ENCODE results near the gene TELO2.

The TELO2 gene

DNA sequence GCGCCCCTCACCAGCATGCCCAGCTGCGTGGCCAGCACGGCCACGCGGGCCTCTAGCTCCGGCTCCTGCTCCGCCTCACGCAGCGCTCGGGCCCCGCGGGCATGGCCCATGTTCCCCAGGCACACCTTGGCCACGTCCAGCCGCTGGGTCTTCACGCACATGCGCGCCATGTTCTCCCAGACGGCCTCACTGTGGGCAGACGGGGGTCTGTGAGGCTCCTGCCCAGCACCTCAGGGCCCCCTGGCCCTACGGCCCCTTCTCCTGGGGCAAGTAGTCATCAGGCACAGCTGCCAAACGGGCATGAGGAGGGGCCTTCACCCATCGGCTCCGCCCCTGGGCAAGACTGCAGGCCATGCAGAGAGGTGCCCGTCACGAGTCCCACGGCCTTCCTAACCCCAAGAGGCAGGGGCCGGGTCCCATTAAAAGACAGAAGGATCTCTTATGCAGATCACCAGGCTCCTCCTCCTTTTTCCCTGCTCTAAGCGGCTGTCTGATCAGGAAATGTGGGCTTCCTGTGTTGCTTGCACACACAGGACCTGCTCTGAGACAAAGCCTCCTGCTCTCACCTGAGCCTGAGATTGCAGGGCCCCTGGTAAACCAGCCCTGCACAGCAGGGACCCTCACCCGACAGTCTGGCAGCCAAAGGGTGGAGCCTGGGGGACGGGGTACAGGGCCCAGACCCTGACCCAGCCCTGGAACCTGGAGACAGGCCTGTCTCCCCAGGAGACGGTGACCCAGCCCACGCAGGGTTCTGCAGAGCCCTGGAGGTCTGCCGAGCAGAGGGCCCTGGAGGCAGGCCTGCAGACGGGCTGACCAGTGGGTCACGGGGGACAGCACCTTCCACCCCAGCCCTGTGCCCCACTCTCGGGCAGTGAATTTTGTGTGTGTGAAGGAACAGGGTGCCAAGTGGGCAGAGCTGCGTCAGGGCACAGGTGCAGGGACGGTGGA lies 33.7 kb downstream of the TELO2 start:
- TF ChIP-seq, protein P1, sequence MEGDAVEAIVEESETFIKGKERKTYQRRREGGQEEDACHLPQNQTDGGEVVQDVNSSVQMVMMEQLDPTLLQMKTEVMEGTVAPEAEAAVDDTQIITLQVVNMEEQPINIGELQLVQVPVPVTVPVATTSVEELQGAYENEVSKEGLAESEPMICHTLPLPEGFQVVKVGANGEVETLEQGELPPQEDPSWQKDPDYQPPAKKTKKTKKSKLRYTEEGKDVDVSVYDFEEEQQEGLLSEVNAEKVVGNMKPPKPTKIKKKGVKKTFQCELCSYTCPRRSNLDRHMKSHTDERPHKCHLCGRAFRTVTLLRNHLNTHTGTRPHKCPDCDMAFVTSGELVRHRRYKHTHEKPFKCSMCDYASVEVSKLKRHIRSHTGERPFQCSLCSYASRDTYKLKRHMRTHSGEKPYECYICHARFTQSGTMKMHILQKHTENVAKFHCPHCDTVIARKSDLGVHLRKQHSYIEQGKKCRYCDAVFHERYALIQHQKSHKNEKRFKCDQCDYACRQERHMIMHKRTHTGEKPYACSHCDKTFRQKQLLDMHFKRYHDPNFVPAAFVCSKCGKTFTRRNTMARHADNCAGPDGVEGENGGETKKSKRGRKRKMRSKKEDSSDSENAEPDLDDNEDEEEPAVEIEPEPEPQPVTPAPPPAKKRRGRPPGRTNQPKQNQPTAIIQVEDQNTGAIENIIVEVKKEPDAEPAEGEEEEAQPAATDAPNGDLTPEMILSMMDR (IDR thresholded peaks at IDR 0.05; ENCODE audit: low read depth, low read length), result no peak
- DNase-seq (ENCODE audit: extremely low read depth, low read depth), result no peak

DNA sequence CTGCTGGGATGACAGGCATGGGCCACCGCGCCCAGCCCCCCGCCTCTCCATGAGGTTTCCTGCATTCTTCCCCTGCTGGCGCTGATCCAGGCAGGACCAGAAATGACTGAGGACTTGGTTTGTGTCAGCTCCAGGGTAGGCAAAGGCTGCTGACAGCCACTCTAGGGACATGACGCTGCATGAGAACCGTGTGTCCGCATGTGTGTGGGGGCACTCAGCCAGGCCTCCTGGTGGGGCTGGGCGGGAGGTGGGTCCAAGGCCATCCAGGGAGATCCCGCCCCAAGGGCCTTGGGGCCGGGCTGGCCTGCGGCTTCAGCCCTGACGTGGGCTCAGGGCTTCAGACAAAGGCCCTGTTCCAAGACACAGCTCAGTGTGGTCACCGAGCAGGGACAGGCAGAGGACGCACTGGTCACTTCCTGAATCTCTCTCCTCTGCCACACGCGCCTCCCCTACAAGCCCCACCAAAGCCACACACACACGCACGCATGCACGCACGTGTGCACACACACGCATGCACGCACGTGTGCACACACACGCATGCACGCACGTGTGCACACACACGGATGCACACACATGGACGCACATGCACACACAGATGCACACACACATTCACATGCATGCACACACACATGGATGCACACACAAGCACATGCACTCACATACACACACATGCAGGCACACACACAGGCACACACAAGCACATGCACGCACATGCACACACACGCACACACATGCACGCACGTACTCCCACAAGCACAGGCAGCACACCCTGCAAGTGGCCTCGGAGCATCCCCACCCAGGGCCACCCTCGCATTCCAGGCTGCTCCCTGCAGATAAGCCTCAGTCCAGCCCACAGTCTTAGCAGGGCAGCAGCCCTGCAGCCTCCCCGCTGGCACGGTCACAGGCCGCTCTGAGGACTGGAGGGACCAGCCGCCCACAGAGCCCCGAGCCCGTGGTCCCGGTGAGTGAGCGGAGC lies 35.0 kb downstream of the TELO2 start:
- no peak for DNase-seq (ENCODE audit: extremely low read depth, low read depth)
- TF ChIP-seq, protein P1 (IDR thresholded peaks at IDR 0.05; ENCODE audit: low read depth, low read length), result no peak

DNA sequence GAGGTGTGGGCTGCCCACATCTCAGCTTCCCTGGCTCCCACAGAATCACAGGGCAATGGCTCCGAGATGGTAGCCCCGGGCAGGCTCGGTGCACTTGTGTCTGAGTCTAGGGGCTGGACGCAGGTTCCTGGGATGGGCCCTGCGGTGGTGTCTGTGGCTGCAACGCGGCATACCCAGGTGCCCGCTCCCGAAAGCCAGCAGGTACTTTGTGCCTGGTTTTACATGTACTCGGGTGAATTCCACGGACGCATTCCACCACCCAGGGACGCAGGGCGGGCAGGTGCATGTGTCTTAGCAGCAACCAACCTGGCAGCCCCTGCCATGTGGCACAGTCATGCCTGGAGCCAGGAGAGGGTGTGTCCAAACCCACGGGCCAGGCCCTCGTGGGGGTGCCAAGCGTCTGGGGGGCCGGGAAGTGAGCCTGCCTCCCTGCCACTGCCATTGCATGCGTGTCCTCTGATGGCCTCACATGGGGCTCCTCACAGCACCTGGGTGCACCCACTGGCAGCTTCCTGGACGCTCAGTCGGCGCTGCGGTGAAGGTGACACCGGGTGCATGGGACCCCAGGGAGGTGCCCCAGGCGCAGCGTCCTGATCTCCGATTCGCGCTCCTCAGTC lies 35.9 kb downstream of the TELO2 start:
- DNase-seq (ENCODE audit: extremely low read depth, low read depth), result no peak
- TF ChIP-seq, protein P1 (IDR thresholded peaks at IDR 0.05; ENCODE audit: low read depth, low read length), result no peak

DNA sequence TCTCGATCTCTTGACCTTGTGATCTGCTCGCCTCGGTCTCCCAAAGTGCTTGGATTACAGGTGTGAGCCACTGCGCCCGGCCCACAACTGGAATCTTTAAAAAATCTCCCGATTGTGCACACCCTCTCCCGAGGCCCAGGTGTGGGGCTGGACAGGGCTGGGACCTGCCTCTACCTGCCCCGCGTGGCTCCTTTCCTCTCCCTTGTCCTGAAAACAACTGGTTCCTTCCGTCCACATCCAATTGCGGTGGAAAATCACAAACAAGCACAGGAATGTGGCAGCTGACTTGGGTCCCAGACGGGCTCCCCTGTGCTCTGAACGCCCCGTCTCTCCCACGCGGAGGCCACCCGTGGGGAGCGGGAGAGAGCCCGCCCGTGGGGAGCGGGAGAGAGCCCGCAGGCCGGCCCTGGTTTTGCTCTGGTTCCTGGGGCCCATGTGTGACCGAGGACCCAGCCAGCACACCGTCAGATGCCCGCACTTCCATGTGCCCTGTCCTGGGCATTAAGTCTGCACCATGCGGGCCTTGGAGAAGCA lies 37.3 kb downstream of the TELO2 start:
- DNase-seq (ENCODE audit: extremely low read depth, low read depth), result no peak
- TF ChIP-seq, protein P1 (IDR thresholded peaks at IDR 0.05; ENCODE audit: low read depth, low read length), result no peak

DNA sequence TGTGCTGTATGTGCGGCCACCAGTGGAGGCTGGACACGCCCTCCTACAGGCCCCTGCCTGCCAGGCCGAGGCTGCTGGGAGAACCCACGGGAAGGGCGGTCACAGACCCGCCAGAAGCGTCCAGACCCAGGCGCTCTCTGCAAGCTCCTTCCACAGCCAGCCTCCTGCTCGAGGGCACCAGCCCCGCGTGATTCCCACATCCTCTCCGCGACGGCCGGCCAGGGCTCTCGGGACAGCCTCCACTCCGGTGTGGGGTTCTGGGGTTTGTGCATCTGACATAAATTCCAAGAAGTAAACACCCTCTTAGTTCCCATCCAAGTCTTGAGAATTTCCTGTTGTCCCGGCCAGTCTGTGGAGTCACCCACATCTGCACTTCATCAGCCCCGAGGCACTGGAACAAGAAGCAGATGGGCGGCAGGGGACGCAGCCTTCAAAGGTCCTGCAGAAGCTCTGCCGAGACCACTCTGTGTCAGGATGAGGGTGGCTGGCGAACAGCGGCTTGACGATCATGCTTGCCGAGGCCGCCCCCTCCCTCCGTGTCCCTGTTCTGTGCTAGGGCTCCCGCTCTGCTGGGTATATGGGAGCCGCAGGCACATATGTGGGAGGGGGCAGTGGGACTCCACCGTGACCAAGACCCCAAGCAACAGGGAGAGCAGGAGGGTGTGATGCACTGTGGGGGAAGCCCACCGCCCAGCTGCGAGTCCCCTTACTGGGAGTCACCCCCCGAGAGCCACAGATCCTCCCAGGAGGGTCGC lies 37.9 kb downstream of the TELO2 start:
- TF ChIP-seq, protein P1 (IDR thresholded peaks at IDR 0.05; ENCODE audit: low read depth, low read length), result peak; percentile 6
- DNase-seq (ENCODE audit: extremely low read depth, low read depth), result peak; percentile 81

DNA sequence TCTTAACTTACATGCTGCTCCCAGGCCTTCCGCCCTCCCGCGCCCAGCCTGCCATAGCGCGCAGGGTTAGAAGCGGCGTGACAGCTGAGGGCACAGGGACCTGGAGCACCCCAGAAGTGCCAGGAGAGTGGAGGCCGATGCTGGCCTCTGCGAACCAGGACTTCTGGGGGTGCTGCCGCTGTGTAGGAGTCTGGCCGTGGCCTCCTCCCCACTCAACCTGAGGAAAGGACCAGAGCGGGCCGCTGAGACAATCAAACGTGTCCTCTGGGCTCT lies 38.4 kb downstream of the TELO2 start:
- DNase-seq (ENCODE audit: extremely low read depth, low read depth), result no peak
- TF ChIP-seq, protein P1 (IDR thresholded peaks at IDR 0.05; ENCODE audit: low read depth, low read length), result no peak

Data from AG09319 (cell line).